Measurements from ENCODE around the gene S100A6.

Gene S100A6

GRCh38 chr1:153556348-153556747 is 20.6 kb upstream of the S100A6 start:
- Histone ChIP-seq H3K4me1 (ENCODE audit: control insufficient read depth in 1 of 2, insufficient read depth in 2 of 2, low read length in 2 of 2) (peaks cover 16 to 19% of the 10 kb centered on the region in 2 experiments), H2AFZ (ENCODE audit: insufficient read depth, low read length, poor library complexity) (no peak overlapping the region), H3K23ac (ENCODE audit: low read length) (no peak overlapping the region), H3K18ac (ENCODE audit: low read length) (no peak overlapping the region), H3K27ac (ENCODE audit: low read depth, low read length) (no peak overlapping the region), H3K9me3 (ENCODE audit: insufficient read depth, low read depth, low read length) (no peaks in the 10 kb centered on the region), H3K79me2 (ENCODE audit: control insufficient read depth, insufficient read depth, low read length, poor library complexity) (no peaks in the 10 kb centered on the region), H3K4ac (ENCODE audit: low read depth, low read length) (no peak overlapping the region), H3K4me2 (ENCODE audit: low read length) (no peak overlapping the region), H2BK120ac (ENCODE audit: insufficient read depth, low read length, poor library complexity) (no peak overlapping the region), H3K14ac (ENCODE audit: low read length) (no peak overlapping the region), H2BK5ac (ENCODE audit: low read depth, low read length, poor library complexity) (no peak overlapping the region), H4K12ac (ENCODE audit: low read depth, low read length) (no peak overlapping the region), H4K8ac (ENCODE audit: low read depth, low read length) (no peak overlapping the region), H3K36me3 (ENCODE audit: control insufficient read depth in 1 of 2, insufficient read depth in 2 of 2, low read length in 2 of 2) (no peaks in the 10 kb centered on the region), H3K79me1 (ENCODE audit: low read length) (peaks cover 12% of the 10 kb centered on the region), H2BK12ac (ENCODE audit: low read length) (no peak overlapping the region), H2AK5ac (ENCODE audit: low read length) (no peak overlapping the region), H4K91ac (ENCODE audit: low read depth, low read length) (no peak overlapping the region), H3K27me3 (ENCODE audit: insufficient read depth, low read length) (no peaks in the 10 kb centered on the region), H3K4me3 (ENCODE audit: low read depth, low read length) (no peak overlapping the region), H3K9ac (ENCODE audit: low read length) (no peak overlapping the region)
- no CpG with 5 or more reads among the region's 1 CpG for WGBS (ENCODE audit: extremely low coverage, insufficient coverage, insufficient read length)
- no peak for DNase-seq

GRCh38 chr1:153553830-153554541 is 18.2 kb upstream of the S100A6 start:
- Histone ChIP-seq H3K79me1 (ENCODE audit: low read length) (peaks cover 34% of the 10 kb centered on the region), H4K91ac (ENCODE audit: low read depth, low read length) (peak overlapping the region; percentile 84)

GRCh38 chr1:153553096-153553495 is 17.3 kb upstream of the S100A6 start:
- Histone ChIP-seq H4K91ac (ENCODE audit: low read depth, low read length) (peak overlapping the region; percentile 84), H3K9me3 (ENCODE audit: insufficient read depth, low read depth, low read length) (no peaks in the 10 kb centered on the region), H3K79me1 (ENCODE audit: low read length) (peaks cover 42% of the 10 kb centered on the region), H4K8ac (ENCODE audit: low read depth, low read length) (no peak overlapping the region), H3K23ac (ENCODE audit: low read length) (no peak overlapping the region), H3K36me3 (ENCODE audit: control insufficient read depth in 1 of 2, insufficient read depth in 2 of 2, low read length in 2 of 2) (no peaks in the 10 kb centered on the region), H3K18ac (ENCODE audit: low read length) (no peak overlapping the region), H4K12ac (ENCODE audit: low read depth, low read length) (no peak overlapping the region), H3K9ac (ENCODE audit: low read length) (no peak overlapping the region), H3K4me2 (ENCODE audit: low read length) (no peak overlapping the region), H3K79me2 (ENCODE audit: control insufficient read depth, insufficient read depth, low read length, poor library complexity) (peaks cover 14% of the 10 kb centered on the region), H2BK12ac (ENCODE audit: low read length) (peak overlapping the region; percentile 55), H2BK120ac (ENCODE audit: insufficient read depth, low read length, poor library complexity) (peak overlapping the region; percentile 23), H3K4ac (ENCODE audit: low read depth, low read length) (no peak overlapping the region), H2AK5ac (ENCODE audit: low read length) (peak overlapping the region; percentile 31), H2BK5ac (ENCODE audit: low read depth, low read length, poor library complexity) (no peak overlapping the region), H2AFZ (ENCODE audit: insufficient read depth, low read length, poor library complexity) (no peak overlapping the region), H3K4me3 (ENCODE audit: low read depth, low read length) (peak overlapping the region; percentile 1), H3K27ac (ENCODE audit: low read depth, low read length) (no peak overlapping the region), H3K14ac (ENCODE audit: low read length) (peak overlapping the region; percentile 21), H3K4me1 (ENCODE audit: control insufficient read depth in 1 of 2, insufficient read depth in 2 of 2, low read length in 2 of 2) (peaks cover 41 to 45% of the 10 kb centered on the region in 2 experiments), H3K27me3 (ENCODE audit: insufficient read depth, low read length) (no peaks in the 10 kb centered on the region)
- DNase-seq = no peak
- WGBS (ENCODE audit: extremely low coverage, insufficient coverage, insufficient read length) = no CpG with 5 or more reads among the region's 12 CpGs

More at GRCh38 chr1:153553830-153554541, 18.2 kb upstream of the S100A6 start:
- Histone ChIP-seq H3K4me3 (ENCODE audit: low read depth, low read length) (no peak overlapping the region), H2BK120ac (ENCODE audit: insufficient read depth, low read length, poor library complexity) (peak overlapping the region; percentile 23), H4K12ac (ENCODE audit: low read depth, low read length) (no peak overlapping the region), H3K4ac (ENCODE audit: low read depth, low read length) (no peak overlapping the region), H3K79me2 (ENCODE audit: control insufficient read depth, insufficient read depth, low read length, poor library complexity) (peaks cover 9% of the 10 kb centered on the region), H3K9ac (ENCODE audit: low read length) (no peak overlapping the region), H3K9me3 (ENCODE audit: insufficient read depth, low read depth, low read length) (no peaks in the 10 kb centered on the region), H4K8ac (ENCODE audit: low read depth, low read length) (peak overlapping the region; percentile 56), H3K27ac (ENCODE audit: low read depth, low read length) (peak overlapping the region; percentile 70), H3K23ac (ENCODE audit: low read length) (no peak overlapping the region), H2BK12ac (ENCODE audit: low read length) (peak overlapping the region; percentile 55), H2BK5ac (ENCODE audit: low read depth, low read length, poor library complexity) (peak overlapping the region; percentile 11), H3K18ac (ENCODE audit: low read length) (peak overlapping the region; percentile 55), H3K4me1 (ENCODE audit: control insufficient read depth in 1 of 2, insufficient read depth in 2 of 2, low read length in 2 of 2) (peaks cover 34 to 37% of the 10 kb centered on the region in 2 experiments), H3K14ac (ENCODE audit: low read length) (peak overlapping the region; percentile 59), H2AK5ac (ENCODE audit: low read length) (no peak overlapping the region), H2AFZ (ENCODE audit: insufficient read depth, low read length, poor library complexity) (peak overlapping the region; percentile 5), H3K27me3 (ENCODE audit: insufficient read depth, low read length) (no peaks in the 10 kb centered on the region), H3K4me2 (ENCODE audit: low read length) (no peak overlapping the region), H3K36me3 (ENCODE audit: control insufficient read depth in 1 of 2, insufficient read depth in 2 of 2, low read length in 2 of 2) (no peaks in the 10 kb centered on the region)
- no CpG with 5 or more reads among the region's 2 CpGs for WGBS (ENCODE audit: extremely low coverage, insufficient coverage, insufficient read length)
- no peak for DNase-seq

GRCh38 chr1:153552335-153552734 is 16.5 kb upstream of the S100A6 start:
- Histone ChIP-seq H3K79me2 (ENCODE audit: control insufficient read depth, insufficient read depth, low read length, poor library complexity) (peaks cover 14% of the 10 kb centered on the region), H3K79me1 (ENCODE audit: low read length) (peaks cover 49% of the 10 kb centered on the region), H3K9me3 (ENCODE audit: insufficient read depth, low read depth, low read length) (no peaks in the 10 kb centered on the region), H3K4me2 (ENCODE audit: low read length) (no peak overlapping the region), H3K23ac (ENCODE audit: low read length) (no peak overlapping the region), H4K91ac (ENCODE audit: low read depth, low read length) (peak overlapping the region; percentile 37), H3K14ac (ENCODE audit: low read length) (no peak overlapping the region), H2AFZ (ENCODE audit: insufficient read depth, low read length, poor library complexity) (no peak overlapping the region), H3K4me1 (ENCODE audit: control insufficient read depth in 1 of 2, insufficient read depth in 2 of 2, low read length in 2 of 2) (peaks cover 49 to 52% of the 10 kb centered on the region in 2 experiments), H2BK5ac (ENCODE audit: low read depth, low read length, poor library complexity) (no peak overlapping the region), H3K27ac (ENCODE audit: low read depth, low read length) (no peak overlapping the region), H3K9ac (ENCODE audit: low read length) (no peak overlapping the region), H3K27me3 (ENCODE audit: insufficient read depth, low read length) (no peaks in the 10 kb centered on the region), H3K4ac (ENCODE audit: low read depth, low read length) (no peak overlapping the region), H2AK5ac (ENCODE audit: low read length) (no peak overlapping the region), H2BK12ac (ENCODE audit: low read length) (no peak overlapping the region), H3K4me3 (ENCODE audit: low read depth, low read length) (no peak overlapping the region), H4K12ac (ENCODE audit: low read depth, low read length) (no peak overlapping the region), H4K8ac (ENCODE audit: low read depth, low read length) (no peak overlapping the region), H2BK120ac (ENCODE audit: insufficient read depth, low read length, poor library complexity) (no peak overlapping the region), H3K18ac (ENCODE audit: low read length) (no peak overlapping the region), H3K36me3 (ENCODE audit: control insufficient read depth in 1 of 2, insufficient read depth in 2 of 2, low read length in 2 of 2) (no peaks in the 10 kb centered on the region)
- no CpG with 5 or more reads among the region's 8 CpGs for WGBS (ENCODE audit: extremely low coverage, insufficient coverage, insufficient read length)
- DNase-seq = no peak
